Ascending aorta (tissue), 2 donors: Measurements from ENCODE around the gene RCC1. TPM values are rescaled to one million over a fixed set of nuclear protein-coding genes. Genes with fewer than 3 reads are reported as not detected.
"Not testable (repeated sequence)": the region's sequence is repeated elsewhere in the genome, so short reads cannot be mapped to it uniquely, and the experiment has no call there.

Experiments used
- DNase-seq, 2 donors: peaks; one replicate each; pipeline ENCODE4 v3.0.0-alpha.2; 2019; ENCODE audit warnings: low spot score in 2 of 2
- H3K27ac ChIP-seq, 2 donors: fragments of 200-600 bp; sonication (generic); one replicate each; pipeline ENCODE4 v1.5.1; 2016 to 2017; ENCODE audit warnings: mild to moderate bottlenecking in 1 of 2
- H3K27me3 ChIP-seq: fragments of 200-600 bp; sonication (generic); one replicate; pipeline ENCODE4 v1.5.1; 2017
- H3K36me3 ChIP-seq, 2 donors: fragments of 200-600 bp; sonication (generic); one replicate each; pipeline ENCODE4 v1.5.1; 2016
- H3K4me1 ChIP-seq, 2 donors: fragments of 200-600 bp; sonication (generic); one replicate each; pipeline ENCODE4 v1.5.1; 2016 to 2017; ENCODE audit warnings: mild to moderate bottlenecking in 1 of 2
- H3K4me3 ChIP-seq, 2 donors: fragments of 200-600 bp; sonication (generic); one replicate each; pipeline ENCODE4 v1.5.1; 2016 to 2017; ENCODE audit warnings: mild to moderate bottlenecking in 1 of 2
- H3K9me3 ChIP-seq, 2 donors: fragments of 200-600 bp; sonication (generic); one replicate each; pipeline ENCODE4 v1.5.1; 2016
- CTCF ChIP-seq, 3 experiments: fragments of 200-600 bp in 2 of 3; fragments of 450-650 bp in 1 of 3; sonication (generic) in 2 of 3; IDR thresholded peaks; one replicate each; pipeline ENCODE4 v1.5.1; 2016 to 2019; ENCODE audit warnings: antibody characterized with exemption in 3 of 3, mild to moderate bottlenecking in 1 of 3, moderate library complexity in 1 of 3
- intact Hi-C: fragments of 100-400 bp; cut with DNase I; formaldehyde crosslinking; loops from one replicate; pipeline ENCODE4 v1.15.1; 2023
- total RNA-seq: library from RNA; depleted of rRNA; stranded (reverse); fragments of >200 nt; gene quantifications from one replicate; pipeline ENCODE4 v1.1.0, GENCODE V29; 2016

RCC1 gene
- total RNA-seq, 1 donor from 2014 or later = 70.5 TPM

- Histone ChIP-seq H3K27me3 (no peaks in the 10 kb centered on the region), H3K4me3 (no peak overlapping the region), H3K4me1 (peaks cover 8 to 14% of the 10 kb centered on the region in 2 donors), H3K9me3 (no peaks in the 10 kb centered on the region), H3K36me3 (peaks cover 51 to 52% of the 10 kb centered on the region in 2 donors), H3K27ac (no peak overlapping the region)
- intact Hi-C loops = no loop called here
- no peak for DNase-seq
- TF ChIP-seq CTCF (IDR thresholded peaks at IDR 0.05) = no peak
Measured at GRCh38 chr1:28578696-28579218, 72.9 kb downstream of the RCC1 start.

GRCh38 chr1:28579401-28579800 is 73.6 kb downstream of the RCC1 start:
- Histone ChIP-seq H3K27ac (peak overlapping the region; percentile 11 to 43), H3K4me3 (peak overlapping the region in 1 of 2 donors; percentile 77), H3K4me1 (peaks cover 8 to 14% of the 10 kb centered on the region in 2 donors), H3K27me3 (no peaks in the 10 kb centered on the region), H3K9me3 (no peaks in the 10 kb centered on the region), H3K36me3 (peaks cover 45 to 48% of the 10 kb centered on the region in 2 donors)
- TF ChIP-seq CTCF (IDR thresholded peaks at IDR 0.05) = no peak
- DNase-seq = no peak
- intact Hi-C loops = no loop called here

GRCh38 chr1:28580722-28581530 is 75.1 kb downstream of the RCC1 start:
- Histone ChIP-seq H3K4me1 (peaks cover 8 to 14% of the 10 kb centered on the region in 2 donors), H3K27me3 (no peaks in the 10 kb centered on the region), H3K27ac (peak overlapping the region; percentile 91 to 92), H3K36me3 (peaks cover 32 to 40% of the 10 kb centered on the region in 2 donors), H3K4me3 (peak overlapping the region; percentile 77 to 86), H3K9me3 (no peaks in the 10 kb centered on the region)
- DNase-seq = no peak
- TF ChIP-seq CTCF (IDR thresholded peaks at IDR 0.05) = no peak
- intact Hi-C loops = loop anchor here (1.0 to 5.0 kb wide), 5 partner anchors 28 to 324 kb away; partner anchors contain the start of genes SESN2, TAF12 and TRNAU1AP

GRCh38 chr1:28581531-28582247 is 75.8 kb downstream of the RCC1 start:
- TF ChIP-seq CTCF (IDR thresholded peaks at IDR 0.05) = peak in 1 of 3 experiments; percentile 35
- Histone ChIP-seq H3K4me3 (peak overlapping the region; percentile 77 to 86), H3K36me3 (peaks cover 28 to 36% of the 10 kb centered on the region in 2 donors), H3K27ac (peak overlapping the region; percentile 91 to 92), H3K4me1 (peaks cover 8 to 14% of the 10 kb centered on the region in 2 donors), H3K9me3 (no peaks in the 10 kb centered on the region), H3K27me3 (no peaks in the 10 kb centered on the region)
- peak; percentile 85 to 97 for DNase-seq
- intact Hi-C loops = loop anchor here (1.0 to 5.0 kb wide), 5 partner anchors 28 to 324 kb away; partner anchors contain the start of genes SESN2, TAF12 and TRNAU1AP

- intact Hi-C loops = loop anchor here (5.0 kb wide), 1 partner anchor 325 kb away; the partner anchor contains the start of gene SESN2
- DNase-seq = no peak
- TF ChIP-seq CTCF (IDR thresholded peaks at IDR 0.05) = no peak
- Histone ChIP-seq H3K9me3 (no peaks in the 10 kb centered on the region), H3K36me3 (peaks cover 26 to 31% of the 10 kb centered on the region in 2 donors), H3K4me3 (peak overlapping the region; percentile 77 to 86), H3K27ac (peak overlapping the region; percentile 91 to 92), H3K4me1 (peaks cover 8 to 14% of the 10 kb centered on the region in 2 donors), H3K27me3 (no peaks in the 10 kb centered on the region)
Measured at GRCh38 chr1:28582248-28582615, 76.4 kb downstream of the RCC1 start.

- intact Hi-C loops, H3K4me3 ChIP-seq, H3K9me3 ChIP-seq, H3K4me1 ChIP-seq, DNase-seq, H3K27ac ChIP-seq, H3K36me3 ChIP-seq, H3K27me3 ChIP-seq: not testable (repeated sequence)
Measured at GRCh38 chr1:28586585-28587391, 80.9 kb downstream of the RCC1 start.
